VCaP (cell line): ENCODE measurements around the gene PJA2.

Source experiments
- H3K27ac ChIP-seq: fragments of 450-650 bp; 2 replicates; pipeline ENCODE4 v1.5.1; 2017
- CTCF ChIP-seq: fragments of 450-650 bp; conservative IDR thresholded peaks from 2 replicates; pipeline ENCODE4 v1.5.1; 2017; ENCODE audit warnings: mild to moderate bottlenecking, moderate library complexity

Gene PJA2

GRCh38 chr5:109404428-109404960, 5.3 kb downstream of the PJA2 start:
- no peak overlapping the region for H3K27ac ChIP-seq
- no peak for TF ChIP-seq CTCF

DNA sequence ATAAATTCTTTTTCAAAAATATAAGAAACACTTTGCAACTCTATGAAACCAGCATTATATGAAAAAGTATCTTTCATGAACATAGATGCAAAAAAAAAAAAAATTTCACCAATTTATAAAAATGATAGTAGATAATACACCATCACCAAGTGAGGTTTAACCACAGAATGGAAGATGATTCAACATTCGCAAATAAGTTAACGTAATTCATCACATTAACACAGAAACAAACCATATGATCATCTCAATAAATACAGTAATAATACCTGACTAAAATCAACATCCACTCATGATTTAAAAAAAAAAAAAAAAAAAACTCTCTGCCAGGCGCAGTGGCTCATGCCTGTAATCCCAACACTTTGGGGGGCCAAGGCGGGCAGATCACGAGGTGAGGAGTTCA, 6.3 kb downstream of the PJA2 start:
- no peak for TF ChIP-seq CTCF
- H3K27ac ChIP-seq = no peak overlapping the region

DNA sequence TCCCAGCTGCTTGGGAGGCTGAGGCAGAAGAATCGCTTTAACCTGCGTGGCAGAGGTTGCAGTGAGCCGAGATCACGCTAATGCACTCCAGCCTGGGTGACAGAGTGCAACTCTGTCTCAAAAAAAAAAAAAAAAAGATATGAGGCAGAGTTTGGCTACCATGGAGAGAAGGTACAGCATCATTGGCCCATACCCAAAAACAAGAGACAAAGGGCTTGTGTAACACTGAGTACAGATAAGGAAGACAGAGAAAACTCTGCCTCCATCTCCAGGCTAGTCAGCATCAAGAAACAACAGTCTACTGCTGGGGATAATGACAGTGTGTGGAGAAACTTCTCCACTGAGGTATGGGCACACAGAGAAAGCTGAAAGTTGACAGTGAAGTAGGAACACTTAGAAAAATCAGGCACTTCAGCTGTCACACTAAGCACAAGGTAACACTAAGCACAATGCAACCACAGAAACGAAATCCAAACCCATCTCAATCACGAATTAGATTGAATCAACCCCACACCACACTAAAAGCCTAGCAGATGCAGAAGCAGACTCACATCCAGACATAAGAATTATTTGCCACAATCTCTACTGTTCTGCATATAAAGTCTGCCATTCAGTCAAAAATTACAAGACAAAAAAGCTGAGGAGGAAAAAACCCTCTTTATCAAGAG, 10.5 kb downstream of the PJA2 start:
- no peak for TF ChIP-seq CTCF
- no peak overlapping the region for H3K27ac ChIP-seq

DNA sequence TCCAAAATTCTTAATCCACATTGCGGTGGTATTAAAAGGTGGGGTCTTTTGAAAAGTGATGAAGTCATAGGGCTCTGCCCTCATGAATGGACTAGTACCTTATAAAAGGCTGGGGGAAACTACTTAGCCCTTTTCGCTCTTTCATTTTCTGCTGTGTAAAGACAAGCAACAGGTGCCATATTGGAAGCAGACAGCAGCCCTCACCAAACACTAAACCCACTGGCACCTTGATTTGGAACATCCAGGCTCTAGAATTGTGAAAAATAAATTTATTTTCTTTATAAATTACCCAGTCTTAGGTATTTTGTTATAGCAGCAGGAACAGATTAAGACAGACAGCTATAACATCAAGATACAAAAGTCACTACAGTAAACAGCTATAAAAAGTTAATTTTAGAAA, 12.8 kb downstream of the PJA2 start:
- no peak overlapping the region for H3K27ac ChIP-seq
- TF ChIP-seq CTCF = no peak

GRCh38 chr5:109394806-109395205, 15.0 kb downstream of the PJA2 start:
- no peak for TF ChIP-seq CTCF
- H3K27ac ChIP-seq = peak overlapping the region; percentile 77

GRCh38 chr5:109390188-109390587, 19.6 kb downstream of the PJA2 start:
- no peak for TF ChIP-seq CTCF

DNA sequence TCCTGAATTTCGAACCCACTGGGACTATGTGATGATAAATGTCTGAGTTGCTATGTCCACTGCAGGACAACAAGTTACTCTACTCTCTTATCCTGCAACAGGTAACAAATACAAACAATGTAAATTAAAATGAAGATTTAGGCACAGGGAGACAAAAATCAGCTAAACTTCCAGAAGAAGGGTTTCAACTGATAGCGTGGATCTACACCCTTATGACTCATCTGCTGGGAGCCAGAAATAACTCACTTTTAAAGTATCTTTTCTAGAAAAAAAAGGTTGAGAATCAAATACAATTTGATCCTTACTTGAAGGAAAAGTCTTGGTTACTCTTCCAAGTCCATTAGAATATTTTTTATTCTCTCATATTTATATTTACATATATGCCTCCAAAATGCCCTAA, 21.4 kb downstream of the PJA2 start:
- peak overlapping the region; percentile 26; the same call in 1 of the 2 replicates for H3K27ac ChIP-seq
- no peak for TF ChIP-seq CTCF

More at GRCh38 chr5:109390188-109390587, 19.6 kb downstream of the PJA2 start:
- H3K27ac ChIP-seq = no peak overlapping the region
